Naive thymus-derived CD8-positive, alpha-beta T cell (primary cell): ENCODE results near the gene JAZF1. TPM values are rescaled to one million over a fixed set of nuclear protein-coding genes. Genes with fewer than 3 reads are reported as not detected.

Experiments used
- ATAC-seq, 2 donors: fragments of 150-1000 bp; cut with Tn5 transposase in 1 of 2; sonication (Bioruptor Pico), chemical (Tn5 transposase) in 1 of 2; 1 replicate in 1 of 2; 2 replicates in 1 of 2; pipeline ENCODE4 v1.10.0; 2021; ENCODE audit warnings: mild to moderate bottlenecking in 2 of 2, moderate library complexity in 2 of 2
- POLR2A ChIA-PET: fragments of 350-600 bp; sonication (Branson Sonifier 250); formaldehyde crosslinking; loops from one replicate; lab custom pipeline; 2021; ENCODE audit warnings: antibody characterized with exemption; lab: Charles Lee
- DNase-seq, 10 donors: peaks; one replicate each; pipeline versions ENCODE4 v3.0.0 to v3.0.0-alpha.2; 2020 to 2022
- H3K27ac Mint-ChIP-seq, 10 donors: one replicate each; pipeline ENCODE4 v1.8.0; 2020 to 2022; ENCODE audit warnings: mild to moderate bottlenecking in 10 of 10, mixed read lengths in 10 of 10, moderate library complexity in 4 of 10, inconsistent platforms in 1 of 10
- H3K27me3 Mint-ChIP-seq, 5 donors: one replicate each; pipeline ENCODE4 v1.8.0; 2021 to 2022; ENCODE audit warnings: mixed read lengths in 5 of 5
- H3K36me3 Mint-ChIP-seq, 3 donors: one replicate each; pipeline ENCODE4 v1.8.0; 2020 to 2022; ENCODE audit warnings: mixed read lengths in 3 of 3, mild to moderate bottlenecking in 2 of 3, inconsistent platforms in 1 of 3
- H3K4me1 Mint-ChIP-seq, 4 donors: one replicate each; pipeline ENCODE4 v1.8.0; 2021 to 2022; ENCODE audit warnings: mixed read lengths in 4 of 4
- H3K4me3 Mint-ChIP-seq, 10 donors: one replicate each; pipeline ENCODE4 v1.8.0; 2020 to 2022; ENCODE audit warnings: mild to moderate bottlenecking in 10 of 10, mixed read lengths in 10 of 10, moderate library complexity in 6 of 10, inconsistent platforms in 1 of 10
- H3K9me3 Mint-ChIP-seq, 9 donors: one replicate each; pipeline ENCODE4 v1.8.0; 2020 to 2022; ENCODE audit warnings: mixed read lengths in 9 of 9, mild to moderate bottlenecking in 3 of 9, inconsistent platforms in 1 of 9, moderate library complexity in 1 of 9
- polyA plus RNA-seq, 3 donors: library from polyadenylated mRNA; unstranded; fragments of 300-500 nt; fragmentation: Illumina TruSeq; gene quantifications; one replicate each; pipeline ENCODE4 v1.2.3, GENCODE V29; 2021
- total RNA-seq, 8 experiments: library from RNA in 2 of 8; stranded (reverse) in 2 of 8; gene quantifications; one replicate each; pipeline ENCODE4 v1.2.3 and lab custom pipeline; 2021 to 2026

The JAZF1 gene
- total and polyA plus RNA-seq, 5 experiments from 2014 or later = 1.4 to 8.6 (median 3.6) TPM

GRCh38 chr7:28137463-28137862 lies 43.1 kb downstream of the JAZF1 start:
- peaks cover 0 to 28% (median 7%) of the 10 kb centered on the region in 4 donors for H3K4me1 Mint-ChIP-seq
- no peak overlapping the region for H3K4me3 Mint-ChIP-seq
- POLR2A ChIA-PET = no interaction called here
- no peaks in the 10 kb centered on the region for H3K9me3 Mint-ChIP-seq
- H3K27ac Mint-ChIP-seq = no peak overlapping the region
- H3K36me3 Mint-ChIP-seq = no peaks in the 10 kb centered on the region
- no peak for ATAC-seq
- no peaks in the 10 kb centered on the region for H3K27me3 Mint-ChIP-seq
- DNase-seq = no peak

- POLR2A ChIA-PET = no interaction called here
Measured at GRCh38 chr7:28136885-28137284, 43.7 kb downstream of the JAZF1 start.

GRCh38 chr7:28136420-28136819 lies 44.2 kb downstream of the JAZF1 start:
- Mint-ChIP-seq H3K4me3 (no peak overlapping the region), H3K4me1 (peaks cover 0 to 28% (median 7%) of the 10 kb centered on the region in 4 donors), H3K27me3 (no peaks in the 10 kb centered on the region), H3K27ac (no peak overlapping the region), H3K36me3 (no peaks in the 10 kb centered on the region), H3K9me3 (no peaks in the 10 kb centered on the region)
- POLR2A ChIA-PET = no interaction called here
- ATAC-seq (no peak), DNase-seq (no peak)

More at GRCh38 chr7:28136885-28137284, 43.7 kb downstream of the JAZF1 start:
- Mint-ChIP-seq H3K9me3 (no peaks in the 10 kb centered on the region), H3K36me3 (no peaks in the 10 kb centered on the region), H3K27me3 (no peaks in the 10 kb centered on the region), H3K27ac (no peak overlapping the region), H3K4me1 (peaks cover 0 to 28% (median 7%) of the 10 kb centered on the region in 4 donors), H3K4me3 (no peak overlapping the region)
- DNase-seq = no peak
- no peak for ATAC-seq

- Mint-ChIP-seq H3K4me3 (no peak overlapping the region), H3K27me3 (no peaks in the 10 kb centered on the region), H3K36me3 (no peaks in the 10 kb centered on the region), H3K27ac (no peak overlapping the region), H3K9me3 (no peaks in the 10 kb centered on the region), H3K4me1 (peaks cover 0 to 27% (median 7%) of the 10 kb centered on the region in 4 donors)
- ATAC-seq (no peak), DNase-seq (no peak)
- POLR2A ChIA-PET = no interaction called here
Measured at GRCh38 chr7:28135760-28136159, 44.8 kb downstream of the JAZF1 start.

- no peak for DNase-seq
- ATAC-seq = no peak
- Mint-ChIP-seq H3K27ac (no peak overlapping the region), H3K9me3 (no peaks in the 10 kb centered on the region), H3K36me3 (no peaks in the 10 kb centered on the region), H3K4me3 (no peak overlapping the region), H3K4me1 (peaks cover 0 to 30% (median 7%) of the 10 kb centered on the region in 4 donors), H3K27me3 (no peaks in the 10 kb centered on the region)
- POLR2A ChIA-PET = no interaction called here
Measured at GRCh38 chr7:28135315-28135714, 45.3 kb downstream of the JAZF1 start.

GRCh38 chr7:28133872-28134271 lies 46.7 kb downstream of the JAZF1 start:
- POLR2A ChIA-PET = no interaction called here
- no peak for DNase-seq
- H3K27ac Mint-ChIP-seq = peak overlapping the region in 1 of 10 donors; percentile 39
- H3K4me1 Mint-ChIP-seq = peaks cover 2 to 37% (median 10%) of the 10 kb centered on the region in 4 donors
- no peak overlapping the region for H3K4me3 Mint-ChIP-seq
- H3K27me3 Mint-ChIP-seq = no peaks in the 10 kb centered on the region
- H3K36me3 Mint-ChIP-seq = no peaks in the 10 kb centered on the region
- no peaks in the 10 kb centered on the region for H3K9me3 Mint-ChIP-seq
- ATAC-seq = no peak

GRCh38 chr7:28132959-28133870 lies 47.4 kb downstream of the JAZF1 start:
- peaks cover 5 to 42% (median 14%) of the 10 kb centered on the region in 4 donors for H3K4me1 Mint-ChIP-seq
- H3K9me3 Mint-ChIP-seq = no peaks in the 10 kb centered on the region
- DNase-seq = no peak
- no peaks in the 10 kb centered on the region for H3K27me3 Mint-ChIP-seq
- ATAC-seq = no peak
- H3K36me3 Mint-ChIP-seq = no peaks in the 10 kb centered on the region
- POLR2A ChIA-PET = no interaction called here
- H3K4me3 Mint-ChIP-seq = no peak overlapping the region
- H3K27ac Mint-ChIP-seq = peak overlapping the region in 1 of 10 donors; percentile 39

GRCh38 chr7:28130277-28130676 lies 50.3 kb downstream of the JAZF1 start:
- Mint-ChIP-seq H3K27me3 (no peaks in the 10 kb centered on the region), H3K27ac (no peak overlapping the region), H3K4me1 (peaks cover 3 to 59% (median 20%) of the 10 kb centered on the region in 4 donors), H3K9me3 (no peaks in the 10 kb centered on the region), H3K36me3 (no peaks in the 10 kb centered on the region), H3K4me3 (no peak overlapping the region)
- POLR2A ChIA-PET = no interaction called here
- DNase-seq = no peak
- no peak for ATAC-seq

GRCh38 chr7:28128608-28129007 lies 52.0 kb downstream of the JAZF1 start:
- peaks cover 0 to 2% (median 0%) of the 10 kb centered on the region in 9 donors for H3K9me3 Mint-ChIP-seq
- H3K27me3 Mint-ChIP-seq = no peaks in the 10 kb centered on the region
- H3K36me3 Mint-ChIP-seq = no peaks in the 10 kb centered on the region
- peak overlapping the region in 1 of 10 donors; percentile 3 for H3K27ac Mint-ChIP-seq
- POLR2A ChIA-PET = no interaction called here
- H3K4me1 Mint-ChIP-seq = peaks cover 7 to 66% (median 26%) of the 10 kb centered on the region in 4 donors
- no peak for ATAC-seq
- no peak for DNase-seq
- H3K4me3 Mint-ChIP-seq = no peak overlapping the region

- DNase-seq (no peak), ATAC-seq (no peak)
- Mint-ChIP-seq H3K27me3 (no peaks in the 10 kb centered on the region), H3K9me3 (peaks cover 0 to 2% (median 0%) of the 10 kb centered on the region in 9 donors), H3K36me3 (no peaks in the 10 kb centered on the region), H3K27ac (peak overlapping the region in 1 of 10 donors; percentile 43), H3K4me3 (no peak overlapping the region), H3K4me1 (peaks cover 8 to 80% (median 41%) of the 10 kb centered on the region in 4 donors)
- POLR2A ChIA-PET = no interaction called here
Measured at GRCh38 chr7:28126410-28127041, 54.1 kb downstream of the JAZF1 start.

GRCh38 chr7:28125431-28126409 lies 54.9 kb downstream of the JAZF1 start:
- no peaks in the 10 kb centered on the region for H3K27me3 Mint-ChIP-seq
- DNase-seq (no peak), ATAC-seq (no peak)
- no peak overlapping the region for H3K4me3 Mint-ChIP-seq
- POLR2A ChIA-PET = no interaction called here
- H3K9me3 Mint-ChIP-seq = peaks cover 0 to 2% (median 0%) of the 10 kb centered on the region in 9 donors
- no peaks in the 10 kb centered on the region for H3K36me3 Mint-ChIP-seq
- H3K4me1 Mint-ChIP-seq = peaks cover 13 to 87% (median 47%) of the 10 kb centered on the region in 4 donors
- no peak overlapping the region for H3K27ac Mint-ChIP-seq

- DNase-seq (no peak), ATAC-seq (no peak)
- Mint-ChIP-seq H3K4me1 (peaks cover 22 to 95% (median 58%) of the 10 kb centered on the region in 4 donors), H3K36me3 (no peaks in the 10 kb centered on the region), H3K9me3 (peaks cover 0 to 2% (median 0%) of the 10 kb centered on the region in 9 donors), H3K4me3 (peak overlapping the region in 2 of 10 donors; percentile 57 to 69), H3K27me3 (no peaks in the 10 kb centered on the region), H3K27ac (peak overlapping the region in 4 of 10 donors; percentile 36 to 88 (median 71))
- POLR2A ChIA-PET = no interaction called here
Measured at GRCh38 chr7:28124413-28124812, 56.2 kb downstream of the JAZF1 start.
